T-helper 1 cell treated with Interleukin-12 subunit alpha and Interleukin-12 subunit beta and Interleukin-4 antibody, amounts not matched to agents 30 ng/mL and 1 ng/mL, for 36 hours (primary cell): Measurements from ENCODE around the gene UGT1A1. TPM values are rescaled to one million over a fixed set of nuclear protein-coding genes. Genes with fewer than 3 reads are reported as not detected.

Experiments
- intact Hi-C: fragments of 100-400 bp; cut with micrococcal nuclease; formaldehyde crosslinking; loops from one replicate; pipeline ENCODE4 v1.15.1; 2024
- total RNA-seq: library from RNA; stranded (reverse); gene quantifications from 2 replicates; pipeline ENCODE4 v1.2.3, GENCODE V29; 2022

UGT1A1 gene
- total RNA-seq, 1 donor from 2014 or later = not detected

- intact Hi-C loops = loop anchor here (10.0 kb wide), 1 partner anchor 1581 kb away; no protein-coding TSS in a partner anchor
These were observed 34.1 kb downstream of the UGT1A1 start for GRCh38 chr2:233794128-233794658.

- intact Hi-C loops = loop anchor here (10.0 kb wide), 1 partner anchor 1579 kb away; no protein-coding TSS in a partner anchor
These were observed 35.7 kb downstream of the UGT1A1 start for GRCh38 chr2:233795735-233796171.

DNA sequence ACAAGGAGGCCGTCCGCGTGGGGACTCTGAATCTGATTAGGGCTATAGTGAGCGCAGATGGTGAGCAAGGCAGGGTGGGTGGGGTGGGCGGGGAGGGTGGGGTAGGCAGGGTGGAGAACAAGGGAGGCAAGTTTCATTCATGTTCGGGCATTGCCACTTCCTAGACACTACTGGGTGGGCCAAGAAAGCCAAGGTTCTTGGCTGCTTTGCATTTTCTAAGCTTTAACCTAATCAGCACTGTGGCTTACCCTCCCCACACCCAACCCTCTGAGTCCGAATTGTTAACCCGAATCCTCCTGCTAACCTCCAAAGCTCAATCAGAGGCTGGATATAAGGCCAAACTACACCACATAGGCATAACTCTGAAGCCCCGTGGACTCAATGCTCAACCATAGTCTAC is 36.2 kb downstream of the UGT1A1 start:
- intact Hi-C loops = loop anchor here (10.0 kb wide), 1 partner anchor 1579 kb away; no protein-coding TSS in a partner anchor

- intact Hi-C loops = loop anchor here (10.0 kb wide), 1 partner anchor 1576 kb away; no protein-coding TSS in a partner anchor
These were observed 38.4 kb downstream of the UGT1A1 start for GRCh38 chr2:233798335-233799086.

DNA sequence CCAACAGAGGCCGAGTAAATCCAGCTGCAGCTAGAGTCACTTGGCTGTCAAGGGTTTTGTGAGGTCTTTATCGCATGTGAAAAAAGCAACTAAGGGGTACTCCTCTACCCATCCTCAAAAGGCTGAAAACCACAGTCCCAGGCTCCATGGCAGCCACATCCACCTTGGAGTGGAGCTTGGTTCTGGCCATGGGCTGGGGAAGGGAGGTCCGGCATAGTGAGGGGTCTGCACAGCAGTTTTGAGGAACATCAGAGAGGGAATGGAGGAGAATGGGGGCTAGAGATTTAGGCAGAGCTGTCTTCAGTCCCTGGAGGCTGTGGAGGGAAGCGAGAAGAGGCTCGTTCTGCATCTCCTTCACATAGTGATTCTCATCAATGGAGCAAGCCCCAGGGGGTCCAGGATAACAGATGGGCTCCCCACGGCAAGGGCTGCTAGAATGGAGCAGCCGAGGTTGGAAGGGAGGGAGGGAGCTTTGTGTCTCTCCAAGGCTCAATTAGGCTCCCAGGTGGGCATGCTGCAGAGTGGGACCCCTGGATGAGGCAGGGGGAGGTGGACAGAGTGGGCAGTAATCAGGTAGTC is 39.1 kb downstream of the UGT1A1 start:
- intact Hi-C loops = loop anchor here (10.0 kb wide), 1 partner anchor 1576 kb away; no protein-coding TSS in a partner anchor

GRCh38 chr2:233799716-233800115 is 39.6 kb downstream of the UGT1A1 start:
- intact Hi-C loops = loop anchor here (10.0 kb wide), 1 partner anchor 1575 kb away; no protein-coding TSS in a partner anchor

- intact Hi-C loops = no loop called here
These were observed 40.1 kb downstream of the UGT1A1 start for GRCh38 chr2:233800208-233800607.

DNA sequence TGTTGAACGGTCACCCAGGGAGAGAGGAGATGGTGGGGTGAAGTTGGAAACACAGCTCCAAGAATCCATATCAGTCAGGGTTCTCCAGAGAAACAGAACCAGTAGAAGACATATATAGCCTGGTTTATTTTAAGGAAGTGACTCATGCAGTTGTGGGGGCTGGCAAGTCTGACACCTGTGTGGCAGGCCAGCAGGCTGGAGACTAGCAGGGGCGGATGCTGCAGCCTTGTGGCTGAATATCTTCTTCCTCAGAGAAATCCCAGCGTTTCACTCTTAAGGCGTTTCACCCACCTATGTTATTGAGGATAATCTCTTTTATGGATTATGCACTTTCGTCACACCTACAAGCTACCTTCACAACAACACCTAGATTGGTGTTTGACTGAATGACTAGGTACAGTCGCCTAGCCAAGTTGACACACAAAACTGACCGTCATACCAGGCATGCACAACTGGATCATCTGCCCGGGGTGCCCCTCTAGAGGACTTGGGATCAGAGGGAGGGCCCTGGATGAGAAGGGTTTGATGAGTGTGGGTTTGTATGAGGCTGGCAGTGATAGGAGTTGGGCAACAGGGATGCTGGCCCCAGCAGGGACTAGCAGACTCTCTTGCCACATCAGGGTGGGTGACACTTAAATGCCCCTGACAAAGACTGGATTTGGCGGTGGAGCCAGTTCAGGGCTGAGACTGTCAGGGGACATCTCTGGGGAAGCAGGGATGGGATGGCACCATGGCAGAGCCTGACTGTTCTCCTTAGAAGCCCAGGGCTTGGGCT is 41.5 kb downstream of the UGT1A1 start:
- intact Hi-C loops = no loop called here

GRCh38 chr2:233802132-233802815 is 42.2 kb downstream of the UGT1A1 start:
- intact Hi-C loops = no loop called here

- intact Hi-C loops = no loop called here
These were observed 43.3 kb downstream of the UGT1A1 start for GRCh38 chr2:233803292-233803911.

DNA sequence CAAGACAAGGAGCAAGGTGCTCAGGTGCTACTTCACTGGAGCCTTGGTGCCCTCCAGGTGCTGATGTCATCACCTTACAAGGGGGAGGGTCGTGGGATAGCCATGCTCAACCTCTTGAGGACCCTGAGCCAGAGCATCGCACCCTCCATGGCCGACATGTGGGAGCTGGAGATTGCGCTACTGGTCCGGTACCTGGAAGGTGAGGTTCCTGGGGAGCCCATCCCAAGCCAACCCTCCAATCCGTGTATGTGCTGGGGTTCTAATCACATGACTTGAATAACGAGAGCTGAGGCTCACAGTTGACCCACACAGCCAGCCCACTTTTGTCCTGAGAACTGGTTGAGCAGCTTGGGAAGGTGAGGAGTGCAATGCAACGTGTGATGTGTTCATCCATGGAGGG is 43.9 kb downstream of the UGT1A1 start:
- intact Hi-C loops = no loop called here

DNA sequence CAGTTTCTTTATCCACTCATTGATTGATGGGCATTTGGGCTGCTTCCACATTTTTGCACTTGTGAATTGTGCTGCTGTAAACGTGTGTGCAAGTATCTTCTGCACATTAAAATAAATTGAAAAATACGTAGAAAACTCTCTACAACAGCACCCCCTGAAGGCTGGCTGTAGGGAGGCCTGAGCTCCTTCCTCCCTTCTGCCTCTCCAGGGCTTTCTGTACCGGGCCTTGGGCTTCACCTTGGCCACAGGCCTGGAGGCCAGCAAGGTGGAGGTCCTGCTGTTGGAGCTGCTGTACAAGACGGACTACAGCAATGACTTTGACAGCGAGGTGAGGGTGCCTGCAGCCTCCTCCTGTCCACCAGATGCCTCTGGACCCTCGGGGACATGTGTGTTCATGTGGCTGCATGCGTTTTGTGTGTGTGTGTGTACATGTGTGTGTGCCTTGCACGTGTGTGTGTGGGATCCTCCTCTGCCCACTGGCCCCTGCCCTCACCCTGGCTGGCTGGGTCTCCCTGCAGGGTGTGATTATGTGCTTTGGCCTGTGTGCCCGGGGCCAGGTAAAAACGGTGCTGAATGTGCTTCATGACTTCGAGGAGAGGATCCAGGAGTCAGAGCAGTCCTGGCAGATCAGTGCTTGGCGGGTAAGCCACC is 47.3 kb downstream of the UGT1A1 start:
- intact Hi-C loops = no loop called here

DNA sequence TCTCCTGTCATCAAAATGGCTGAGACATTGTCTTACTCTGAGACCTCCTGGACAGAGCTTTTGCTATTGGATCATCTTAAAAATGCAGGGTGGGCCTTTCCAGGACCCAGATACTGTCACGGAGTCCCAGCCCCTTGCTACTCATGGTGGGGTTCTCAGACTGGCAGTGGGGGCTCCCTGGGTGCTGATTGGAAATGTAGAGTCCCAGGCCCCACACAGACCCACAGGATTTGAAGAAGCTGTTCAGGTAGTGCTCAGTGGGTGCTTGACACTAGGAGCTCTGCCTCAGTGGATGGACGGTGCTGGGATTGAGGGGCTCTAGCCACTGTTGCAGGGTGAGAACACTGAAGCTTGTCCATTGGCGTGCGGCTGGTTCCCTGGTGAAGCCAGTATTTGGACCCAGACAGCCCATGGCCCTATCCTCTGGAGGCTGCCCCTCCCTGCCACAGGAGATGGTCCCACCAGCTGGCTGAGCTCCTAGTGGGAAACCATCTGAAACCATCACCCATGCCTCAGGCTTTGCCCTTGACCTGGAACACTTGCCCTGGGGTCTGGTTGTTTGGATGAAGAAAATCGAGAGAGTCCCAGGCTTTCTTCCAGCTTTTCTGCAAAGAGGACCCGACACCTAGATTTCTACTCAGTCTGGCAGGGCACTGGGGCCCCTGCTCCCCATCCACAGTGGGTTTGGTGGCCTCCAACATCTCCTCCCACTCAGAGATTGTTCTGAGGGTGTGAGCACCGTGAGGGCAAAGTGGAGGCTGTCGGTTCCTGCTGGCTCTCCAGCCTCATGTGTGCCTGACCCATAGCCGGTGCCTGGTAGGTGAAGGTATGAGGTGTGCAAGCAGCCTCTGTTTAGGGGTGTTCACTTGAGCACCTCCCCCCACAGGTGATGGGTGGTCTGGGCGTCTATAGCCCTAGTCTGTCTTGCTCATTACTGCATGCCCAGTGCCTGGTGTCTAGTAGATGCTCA is 48.2 kb downstream of the UGT1A1 start:
- intact Hi-C loops = no loop called here

GRCh38 chr2:233810385-233810784 is 50.3 kb downstream of the UGT1A1 start:
- intact Hi-C loops = no loop called here

DNA sequence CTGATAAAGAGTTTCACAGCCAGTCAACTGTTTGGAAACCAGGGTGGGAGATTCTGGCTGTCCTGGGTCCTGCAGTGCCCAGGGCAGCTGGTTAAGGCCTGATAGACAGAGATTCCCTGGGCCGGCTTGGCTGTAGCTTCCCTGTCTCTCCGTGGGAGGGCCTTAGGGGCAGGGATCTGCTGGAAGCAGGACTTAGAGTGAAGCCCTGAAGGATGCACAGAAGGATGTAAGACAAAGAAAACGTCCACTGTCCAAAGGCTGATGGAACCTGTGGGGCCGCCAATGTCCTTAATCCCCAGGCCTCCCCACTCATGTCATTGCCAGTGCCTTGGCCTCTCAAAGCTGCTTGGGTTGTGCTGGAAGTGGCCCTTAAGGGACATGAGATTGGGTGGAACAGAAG is 51.0 kb downstream of the UGT1A1 start:
- intact Hi-C loops = no loop called here

DNA sequence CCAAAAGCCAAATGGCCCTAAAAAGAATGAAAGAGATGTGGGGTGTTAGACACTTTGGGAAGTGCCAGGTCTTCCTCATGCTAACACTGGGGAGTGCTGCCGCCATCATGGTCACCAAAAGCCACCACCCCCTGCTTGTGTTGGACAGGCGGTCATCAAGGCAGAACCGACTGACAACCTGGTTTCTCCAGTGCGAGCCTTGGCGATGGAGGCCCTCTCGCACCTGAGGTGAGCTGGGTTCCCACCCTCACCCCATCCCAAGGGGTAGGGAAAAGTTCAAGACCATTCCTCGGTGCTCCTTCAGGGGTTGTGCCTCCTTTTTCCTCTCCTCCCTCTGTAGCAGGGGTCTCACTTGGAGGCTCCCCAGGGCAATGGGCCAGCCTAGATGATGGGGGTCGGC is 51.7 kb downstream of the UGT1A1 start:
- intact Hi-C loops = no loop called here

GRCh38 chr2:233813236-233814055 is 53.4 kb downstream of the UGT1A1 start:
- intact Hi-C loops = no loop called here
